ENCODE measurements around the gene TPP2. TPM values are rescaled to one million over a fixed set of nuclear protein-coding genes. Genes with fewer than 3 reads are reported as not detected.

Gene TPP2
- total RNA-seq: 45.4 and 49.2 TPM in 2 replicates

GRCh38 chr13:102596147-102597028 is at the start of gene TPP2:
TSS of gene TPP2 (plus strand) at chr13:102596986. CDS start at chr13:102597039, 53 bp downstream.

GRCh38 chr13:102694937-102695336 is 98.2 kb downstream of the TPP2 start, which contains the start of gene METTL21C:
TSS of gene METTL21C (minus strand) at chr13:102695044. CDS start at chr13:102694498, 546 bp downstream.

Other genes with a start within 250 kb of the TPP2 start
- gene FGF14, start 194.9 kb upstream of the TPP2 start, total RNA-seq: 0.14 and 1.4 TPM in 2 replicates
- not detected in 2 replicates for gene METTL21C, start 98.1 kb downstream of the TPP2 start, total RNA-seq
- gene TEX30, start 176.8 kb downstream of the TPP2 start, total RNA-seq: 5.7 and 8.6 TPM in 2 replicates
- 12.2 and 19.9 TPM in 2 replicates for gene POGLUT2, start 202.0 kb downstream of the TPP2 start, total RNA-seq
- gene BIVM, start 202.1 kb downstream of the TPP2 start, total RNA-seq: 11.8 and 14.7 TPM in 2 replicates
- gene ERCC5, start 249.0 kb downstream of the TPP2 start, total RNA-seq: 70.5 and 74.9 TPM in 2 replicates

All from smooth muscle cell of bladder (primary cell).